Measurements from ENCODE around the gene LRCOL1.

- TF ChIP-seq TAF1 (IDR thresholded peaks at IDR 0.05; ENCODE audit: low read depth, low read length) (no peak), POLR2AphosphoS5 (IDR thresholded peaks at IDR 0.05; ENCODE audit: low read depth, low read length) (no peak), POLR2A (IDR thresholded peaks at IDR 0.05; ENCODE audit: low read depth, low read length) (no peak)
These were observed 26.0 kb downstream of the LRCOL1 start for GRCh38 chr12:132584429-132584828.
